HG02642 (cell line): Measurements from ENCODE around the gene DBX2.
"Not testable (repeated sequence)": the region's sequence is repeated elsewhere in the genome, so short reads cannot be mapped to it uniquely, and the experiment has no call there.

Experiments
- ATAC-seq: cut with Tn5 transposase; IDR thresholded peaks from one replicate; pipeline ENCODE4 v1.9.1; 2021; ENCODE audit warnings: mild to moderate bottlenecking; ENCODE audit not compliant: unreplicated experiment, poor library complexity

Gene DBX2

DNA sequence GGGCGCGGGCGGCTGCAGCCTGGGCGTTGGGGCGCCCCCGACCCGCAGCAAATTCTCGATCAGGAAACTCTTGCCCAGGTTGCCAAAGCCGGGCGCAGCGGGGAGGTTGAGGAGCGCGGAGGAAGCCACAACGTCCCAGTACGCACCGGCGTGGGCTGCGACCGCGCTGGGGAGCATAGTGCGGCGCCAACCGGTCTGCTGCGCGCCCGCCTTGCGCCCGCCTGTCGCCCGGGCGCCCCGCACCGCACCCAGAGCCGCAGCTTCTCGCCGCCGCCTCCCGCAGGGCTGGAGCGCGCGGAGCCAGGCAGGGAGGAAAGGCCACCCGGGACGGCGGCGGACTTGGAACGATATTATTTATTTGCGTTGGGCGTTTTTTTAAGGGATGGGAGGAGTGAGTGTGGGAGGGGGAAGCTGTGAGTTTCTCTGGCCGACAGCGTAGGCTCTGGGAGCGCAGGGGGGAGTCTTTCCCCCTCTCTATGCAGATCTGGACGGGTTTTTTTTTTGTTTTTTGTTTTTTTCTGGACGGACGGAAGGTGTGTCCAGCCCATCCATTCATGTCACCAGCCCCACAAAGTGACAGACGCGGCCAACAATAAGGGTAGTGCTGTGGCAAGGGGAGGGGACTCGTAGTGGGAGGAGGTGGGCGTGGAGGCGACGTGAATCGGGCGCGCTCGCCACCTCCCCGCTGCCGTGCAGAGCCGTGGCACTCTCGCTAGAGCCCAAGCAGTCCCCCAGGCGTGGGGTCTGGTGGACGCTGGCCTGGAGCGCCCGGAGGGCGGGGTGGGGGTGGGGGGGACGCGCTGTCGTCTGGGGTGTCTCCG is at the start of gene DBX2:
DBX2 (minus strand) TSS at position 349 of the 821 bp plus-strand sequence; CDS start at position 177, 172 bp downstream.
- no peak for ATAC-seq

DNA sequence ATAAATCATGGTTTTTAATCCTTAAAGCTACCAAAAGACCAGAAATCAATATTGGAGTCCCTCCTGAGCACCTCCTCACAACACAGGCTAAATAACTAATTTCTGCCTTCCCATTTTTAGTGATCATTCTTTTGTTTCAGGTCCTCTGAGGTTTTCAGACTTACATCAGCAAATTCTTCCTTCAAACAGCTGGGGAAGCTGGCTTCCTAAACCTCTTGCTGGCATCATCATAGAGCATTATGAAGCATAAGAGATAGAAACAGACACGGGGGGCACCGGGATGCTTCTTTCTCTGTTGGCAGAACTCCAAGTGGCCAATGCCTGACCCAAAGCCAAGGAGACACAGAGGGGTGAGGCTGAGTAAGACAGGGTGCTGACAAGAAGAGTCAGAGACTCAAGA is 47.9 kb upstream of the DBX2 start:
- ATAC-seq, result no peak

DNA sequence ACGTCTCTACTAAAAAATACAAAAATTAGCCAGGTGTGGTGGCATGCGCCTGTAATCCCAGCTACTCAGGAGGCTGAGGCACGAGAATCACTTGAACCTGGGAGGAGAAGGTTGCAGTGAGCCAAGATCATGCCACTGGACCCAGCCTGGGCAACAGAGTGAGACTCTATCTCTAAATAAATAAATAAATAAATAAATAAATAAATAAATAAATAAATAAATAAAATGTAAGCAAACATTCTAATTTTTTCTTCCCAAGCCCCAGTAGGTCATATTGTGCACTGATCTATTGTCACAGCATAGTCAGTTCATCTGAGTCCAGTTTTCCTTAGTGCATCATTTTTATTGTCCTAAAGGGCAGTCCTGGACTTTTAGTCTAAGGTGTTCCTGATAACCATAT is 44.5 kb upstream of the DBX2 start:
- ATAC-seq, result not testable (repeated sequence)

DNA sequence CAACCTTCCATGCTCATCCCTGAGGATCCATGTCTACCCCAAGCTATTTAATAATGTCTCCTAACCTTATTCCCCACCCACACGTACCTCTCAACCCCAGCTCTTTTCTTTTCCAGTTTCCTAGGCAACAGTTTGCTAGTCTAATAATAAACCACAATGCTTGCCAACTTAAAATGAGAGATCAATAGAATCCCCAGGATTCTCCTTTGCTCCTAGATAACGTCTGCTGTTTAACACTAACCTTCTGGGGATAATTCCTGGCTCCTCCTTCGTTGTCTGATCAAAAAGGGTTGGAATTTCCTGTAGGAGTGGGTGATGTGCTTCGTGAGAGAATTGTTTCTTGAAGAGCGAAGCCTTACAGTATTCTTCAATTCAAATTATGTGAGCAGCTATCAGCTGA is 42.2 kb upstream of the DBX2 start:
- ATAC-seq, result no peak

DNA sequence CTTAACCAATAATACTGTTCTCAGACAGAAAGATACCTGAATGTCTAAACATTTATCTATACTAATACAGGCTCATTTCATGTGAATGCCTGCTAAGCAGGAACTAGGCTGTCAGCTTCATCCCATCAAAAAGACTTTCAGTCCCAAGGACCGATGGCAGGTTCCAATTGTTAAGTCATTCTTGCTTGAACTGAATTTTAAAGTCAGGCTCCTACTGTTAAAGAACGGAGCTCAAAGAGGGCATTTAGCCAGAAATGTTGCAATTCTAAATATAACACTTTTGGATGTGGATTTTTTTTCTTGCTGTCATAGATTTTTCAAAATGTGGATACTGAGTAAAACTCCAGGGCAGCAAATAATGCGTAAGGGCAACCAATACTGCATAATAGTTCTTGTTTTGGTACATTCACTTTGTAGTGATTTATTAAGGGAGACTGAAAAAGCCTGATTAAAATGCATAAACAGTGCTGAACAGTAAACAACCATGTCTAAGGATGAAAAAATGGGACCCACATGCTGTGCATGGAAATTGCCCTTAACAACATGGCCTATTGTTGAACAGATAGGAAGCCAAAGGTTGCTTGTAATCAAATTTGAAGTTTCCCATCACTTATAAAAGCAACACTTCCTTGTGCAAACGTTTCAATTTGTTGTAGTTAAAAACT is 38.6 kb upstream of the DBX2 start:
- no peak for ATAC-seq

DNA sequence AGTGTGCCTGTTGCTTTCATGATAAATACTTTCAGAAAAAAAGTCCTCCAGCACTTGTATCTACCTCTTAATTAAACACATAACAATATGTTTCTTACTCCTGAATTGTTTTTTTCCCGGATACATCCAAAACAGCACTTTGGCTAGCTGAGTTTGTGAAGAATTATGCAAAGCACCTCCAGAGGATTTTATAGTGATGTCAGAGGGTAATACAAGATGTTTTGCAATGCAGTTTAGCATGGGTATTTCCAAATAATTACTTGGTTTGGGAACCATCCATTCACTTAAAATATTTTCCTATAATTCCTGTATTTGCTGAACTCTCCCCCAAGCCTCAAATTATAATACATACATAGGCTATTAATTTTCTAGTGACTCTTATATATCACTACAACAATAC is 37.7 kb upstream of the DBX2 start:
- ATAC-seq, result no peak

DNA sequence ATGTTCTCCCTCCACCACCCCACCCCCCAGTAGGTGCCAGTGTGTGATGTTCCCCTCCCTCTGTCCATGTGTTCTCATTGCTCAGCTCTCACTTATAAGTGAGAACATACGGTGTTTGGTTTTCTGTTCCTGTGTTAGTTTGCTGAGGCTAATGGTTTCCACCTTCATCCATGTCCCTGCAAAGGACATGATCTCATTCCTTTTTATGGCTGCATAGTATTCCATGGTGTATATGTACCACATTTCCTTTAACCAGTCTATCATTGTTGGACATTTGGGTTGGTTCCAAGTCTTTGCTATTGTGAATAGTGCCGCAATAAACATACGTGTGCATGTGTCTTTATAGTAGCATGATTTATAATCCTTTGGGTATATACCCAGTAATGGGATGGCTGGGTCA is 33.3 kb upstream of the DBX2 start:
- ATAC-seq, result not testable (repeated sequence)

DNA sequence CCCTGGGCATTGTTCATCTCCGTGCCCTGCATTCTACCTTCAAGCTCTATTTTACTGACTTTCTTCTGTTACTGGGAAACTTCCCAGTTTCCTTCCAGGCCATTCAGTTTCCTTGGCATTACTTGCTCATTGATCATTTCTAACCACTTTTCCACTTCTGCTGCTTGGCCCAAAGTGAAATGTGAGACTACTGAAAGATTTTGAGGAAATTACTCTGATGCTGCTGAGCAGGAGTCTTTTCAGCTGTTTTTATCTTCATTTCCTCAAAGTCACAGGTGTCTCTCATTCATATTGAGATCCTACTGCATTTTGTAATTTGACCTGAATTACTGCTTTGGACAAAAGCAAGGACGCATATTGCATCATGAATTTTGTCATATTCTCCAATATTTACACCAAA is 26.4 kb upstream of the DBX2 start:
- no peak for ATAC-seq

DNA sequence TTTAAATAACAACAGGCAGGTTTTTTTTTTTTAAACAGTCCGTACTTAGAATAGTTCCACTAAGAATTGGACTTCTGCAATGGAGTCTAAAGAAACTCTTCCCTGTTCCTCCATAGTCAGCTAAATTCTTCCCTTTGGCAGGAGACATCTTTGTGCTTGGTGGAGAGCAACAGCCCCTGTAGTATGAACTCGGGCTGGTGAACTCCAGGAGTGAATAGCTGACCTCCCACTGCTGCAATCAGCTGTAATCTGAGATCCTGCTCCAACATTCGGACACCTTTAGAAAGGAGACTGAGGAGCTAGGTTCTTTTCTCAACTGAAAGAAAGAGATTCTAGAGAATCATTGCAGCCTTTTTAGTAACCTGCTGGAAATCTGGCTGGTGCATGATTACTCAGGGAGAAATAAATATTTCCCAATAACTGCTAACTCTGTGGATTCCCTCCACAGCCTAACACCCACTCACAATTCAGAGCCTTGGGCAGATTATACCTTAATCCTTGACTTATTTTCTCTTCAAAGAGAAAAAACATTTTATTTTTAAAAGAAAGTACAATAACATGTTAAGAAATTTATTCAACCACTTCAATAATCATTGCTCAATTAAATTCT is 25.6 kb upstream of the DBX2 start:
- no peak for ATAC-seq

DNA sequence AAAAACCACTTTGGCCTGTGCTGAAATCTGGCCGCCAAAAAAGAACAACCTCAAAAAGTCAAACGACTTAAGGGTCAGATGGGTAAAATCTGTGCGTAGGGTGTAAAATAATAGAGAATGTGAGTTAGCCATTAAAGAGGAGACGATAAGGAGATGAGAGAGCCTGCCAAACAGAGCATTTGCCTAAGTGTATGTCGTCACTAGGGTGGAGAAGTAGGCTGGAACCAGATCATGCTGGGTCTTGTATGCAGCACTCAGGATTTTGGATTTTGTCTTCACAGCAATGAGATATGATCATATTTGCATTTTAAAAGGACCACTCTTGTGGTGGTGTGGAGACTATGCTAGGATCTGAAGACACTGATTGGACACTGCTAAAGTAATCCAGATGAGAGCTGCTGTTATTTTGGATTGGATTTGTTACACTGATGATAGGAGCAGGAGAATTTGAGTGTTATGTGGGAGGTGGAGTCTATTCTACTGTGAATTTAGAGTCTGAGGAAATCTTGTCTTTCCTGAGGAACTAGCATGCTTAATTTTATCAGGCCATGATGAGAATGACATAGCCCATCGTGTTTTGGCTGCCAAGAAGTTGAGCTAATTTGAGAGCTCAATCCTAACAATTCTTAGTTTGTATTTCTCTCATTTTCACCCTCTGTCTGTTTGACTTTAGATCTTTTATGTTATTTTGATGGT is 24.8 kb upstream of the DBX2 start:
- ATAC-seq, result no peak

DNA sequence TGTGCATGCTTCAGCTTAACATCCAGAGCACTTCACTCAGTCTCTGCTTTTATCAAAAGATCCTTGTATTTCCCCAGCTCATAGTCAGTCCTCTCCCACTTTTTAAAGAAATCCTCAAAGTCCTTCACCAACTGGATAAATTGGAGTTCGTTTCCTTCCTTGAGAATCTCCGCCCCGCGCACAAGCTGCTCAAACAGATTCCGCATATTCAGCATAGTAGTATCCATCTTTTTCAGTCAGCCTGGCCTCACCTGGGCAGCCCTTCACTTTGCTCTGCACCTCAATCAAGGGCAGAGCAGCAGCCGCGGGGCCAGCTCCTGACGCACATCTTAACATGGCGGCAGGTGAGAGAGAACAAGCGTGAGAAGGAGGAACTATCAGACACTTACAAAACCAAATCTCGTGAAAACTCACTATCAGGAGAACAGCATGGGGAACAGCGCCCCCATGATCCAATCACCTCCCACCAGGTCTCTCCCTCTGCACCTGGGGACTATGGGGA is 14.3 kb upstream of the DBX2 start:
- ATAC-seq, result no peak

DNA sequence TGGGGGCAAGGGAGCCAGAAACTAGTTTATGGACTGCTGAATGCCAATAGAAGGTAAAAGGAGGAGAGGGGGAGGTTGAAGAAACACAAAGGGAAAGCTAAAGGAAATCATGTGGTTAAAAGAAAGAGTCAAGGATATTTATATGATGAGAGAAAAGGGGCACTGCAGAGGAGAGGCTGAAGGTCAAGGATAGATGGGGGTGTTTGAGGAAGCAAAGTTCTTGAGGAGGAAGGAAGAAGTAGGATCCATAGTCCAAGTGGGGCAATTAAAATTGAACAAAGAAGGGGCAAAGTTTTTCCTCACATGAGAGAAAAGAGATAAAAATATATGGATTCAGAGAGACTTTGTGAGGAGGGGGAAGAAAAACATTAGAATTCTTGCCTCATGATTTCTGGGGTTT is 10.1 kb upstream of the DBX2 start:
- ATAC-seq, result no peak

DNA sequence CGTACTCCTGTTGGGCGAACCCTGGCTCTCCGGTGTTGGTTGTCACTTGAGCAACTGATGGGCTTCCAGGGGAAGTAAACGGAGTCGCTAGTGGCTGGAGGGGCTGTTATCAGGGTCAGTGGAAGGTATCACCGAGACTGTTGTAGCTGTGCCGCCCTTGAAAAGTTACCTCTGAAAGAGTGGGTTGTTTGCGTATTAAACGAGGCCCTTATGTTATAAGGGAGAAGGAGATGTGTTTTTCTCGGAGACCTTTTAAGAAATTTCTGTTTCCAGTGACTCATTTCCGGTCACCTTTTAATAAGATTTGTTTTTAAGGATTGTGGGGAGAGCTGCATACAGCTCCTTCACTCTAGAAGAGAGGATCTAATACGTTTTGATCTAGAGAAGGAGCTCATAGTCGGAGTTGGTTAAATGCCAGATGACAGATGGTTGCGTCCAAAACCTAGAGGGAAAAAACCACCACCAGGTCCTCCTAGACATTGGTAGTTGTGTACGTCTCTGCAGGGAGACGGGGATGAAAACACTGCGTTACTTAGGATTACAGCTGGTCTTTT is 750 bp upstream of the DBX2 start:
- ATAC-seq, result no peak

DNA sequence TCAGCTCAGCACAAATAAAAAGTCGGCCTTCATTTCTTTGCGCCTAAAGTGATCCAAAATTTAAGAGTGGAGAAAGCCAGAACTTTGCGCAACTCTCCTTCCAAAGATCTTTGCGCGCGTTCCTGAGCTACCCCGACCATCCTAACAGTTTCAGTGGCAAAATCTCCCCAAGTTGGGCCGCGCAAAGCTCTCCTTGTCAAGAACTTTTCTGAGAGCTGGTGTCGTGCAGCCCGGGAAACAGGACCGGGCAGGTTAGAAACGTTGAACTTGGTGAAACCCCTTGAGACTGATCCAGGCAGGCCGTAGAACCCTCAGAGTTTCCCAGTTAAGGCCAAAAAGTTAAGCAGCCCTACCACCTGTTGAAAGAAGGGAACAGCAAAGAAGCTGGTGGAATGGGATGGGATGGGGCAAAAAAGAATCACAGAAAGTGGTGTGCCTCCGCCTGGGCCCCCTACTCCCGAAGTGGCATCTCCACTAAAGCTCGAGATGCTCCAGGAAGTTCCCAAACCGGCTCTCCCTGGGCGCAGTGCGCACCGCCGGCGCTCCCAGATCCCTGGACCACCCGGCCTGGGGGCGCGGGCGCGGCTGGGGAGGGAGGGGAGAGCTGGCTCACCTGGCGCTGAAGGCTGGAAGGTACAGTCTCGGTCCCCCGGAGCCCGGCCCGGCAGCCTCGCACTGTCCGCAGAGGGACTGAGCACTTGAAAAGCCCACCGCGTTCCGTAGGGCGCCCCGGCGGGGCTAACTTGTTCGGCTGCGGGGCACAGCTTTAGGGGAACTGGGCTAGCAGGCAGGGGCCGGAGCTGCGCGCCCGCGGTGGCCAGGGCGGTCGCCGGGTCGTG is 768 bp downstream of the DBX2 start:
- no peak for ATAC-seq

DNA sequence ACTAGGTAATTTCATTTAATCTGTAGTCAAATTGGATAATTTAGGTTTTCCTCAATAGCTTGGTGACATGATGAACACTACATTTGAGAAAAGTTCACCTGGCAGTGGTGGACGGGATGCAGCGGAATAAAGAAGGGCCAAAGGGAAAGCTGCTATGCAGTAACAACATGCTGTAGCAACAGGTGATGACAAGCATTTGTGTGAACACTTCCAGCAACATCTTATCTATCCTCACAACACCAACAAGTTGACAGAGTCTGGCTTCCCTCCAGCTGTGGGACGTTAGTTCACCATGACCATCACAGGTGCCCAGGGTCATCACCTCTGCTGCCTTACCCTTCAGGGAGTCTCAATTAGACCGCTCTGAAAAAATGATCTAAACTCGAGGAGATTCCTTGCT is 8.3 kb downstream of the DBX2 start:
- no peak for ATAC-seq

DNA sequence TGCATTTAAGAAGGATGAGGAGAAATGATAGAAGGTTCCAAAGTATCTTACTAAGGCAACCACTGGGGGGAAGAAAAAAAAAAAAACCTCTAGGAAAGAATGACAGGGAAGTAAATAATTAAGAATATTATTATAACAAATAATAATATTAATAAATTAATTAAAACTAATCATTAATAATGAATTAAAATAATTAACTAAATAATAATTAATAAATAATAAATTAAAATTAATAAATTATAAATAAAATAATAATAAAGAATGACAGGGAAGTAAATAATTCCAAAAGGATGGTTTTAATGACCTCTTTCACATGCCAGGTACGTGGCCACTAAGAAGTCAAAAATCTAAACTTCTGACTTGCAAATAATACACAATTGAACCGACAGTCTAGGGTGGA is 9.9 kb downstream of the DBX2 start:
- ATAC-seq, result no peak

DNA sequence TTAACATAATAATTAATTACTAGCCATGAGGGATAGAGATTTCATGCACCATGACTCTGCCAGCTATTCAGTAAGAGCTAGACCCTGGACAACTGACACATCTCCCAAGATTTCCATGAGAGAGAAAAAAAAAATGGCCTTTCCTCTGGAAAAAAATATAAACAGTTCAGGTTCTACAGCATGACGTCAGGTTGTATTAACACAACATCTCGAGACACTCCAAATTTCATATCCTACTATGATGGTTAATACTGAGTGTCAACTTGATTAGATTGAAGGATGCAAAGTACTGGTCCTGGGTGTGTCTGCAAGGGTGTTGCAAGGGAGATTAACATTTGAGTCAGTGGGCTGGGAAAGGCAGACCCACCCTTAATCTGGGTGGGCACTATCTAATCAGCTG is 11.1 kb downstream of the DBX2 start:
- no peak for ATAC-seq

DNA sequence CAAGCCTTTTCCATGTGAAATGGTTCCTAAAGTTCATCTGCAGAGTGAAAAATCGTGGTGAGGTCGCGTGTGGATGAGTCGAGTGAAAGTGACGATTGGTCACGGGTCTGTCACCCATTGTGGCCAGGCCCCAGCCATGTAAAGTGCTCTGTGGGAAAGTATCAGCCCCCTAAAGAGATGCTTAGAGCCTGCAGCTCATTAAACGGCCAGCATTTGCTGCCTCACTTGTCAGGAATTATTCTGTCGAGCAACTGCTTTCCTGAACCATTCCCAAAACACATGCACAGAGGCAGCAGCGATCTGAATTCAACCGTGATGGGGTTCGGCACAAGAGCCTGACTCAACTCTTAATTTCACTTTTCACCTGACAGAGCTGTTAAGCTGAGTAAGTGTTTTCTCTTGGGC is 16.0 kb downstream of the DBX2 start:
- ATAC-seq, result no peak

DNA sequence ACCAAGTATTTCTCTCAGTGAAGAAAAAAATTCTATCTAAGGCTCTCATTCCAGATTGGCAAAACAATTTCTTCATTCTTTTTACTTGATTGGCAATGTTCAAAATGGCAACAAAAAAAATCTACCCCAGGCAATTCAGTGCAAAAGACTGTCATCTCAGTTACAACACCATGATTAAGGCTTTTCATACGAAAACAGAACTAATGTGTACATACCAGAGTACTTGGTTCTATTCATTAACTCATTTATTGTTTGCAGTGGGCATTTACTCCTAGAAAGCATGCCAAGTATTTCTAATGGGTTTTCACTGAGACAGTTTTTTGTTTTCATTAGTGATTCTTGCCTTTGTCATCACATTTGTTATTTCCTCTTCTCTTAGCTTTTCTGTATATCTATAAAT is 33.0 kb downstream of the DBX2 start:
- ATAC-seq, result no peak

DNA sequence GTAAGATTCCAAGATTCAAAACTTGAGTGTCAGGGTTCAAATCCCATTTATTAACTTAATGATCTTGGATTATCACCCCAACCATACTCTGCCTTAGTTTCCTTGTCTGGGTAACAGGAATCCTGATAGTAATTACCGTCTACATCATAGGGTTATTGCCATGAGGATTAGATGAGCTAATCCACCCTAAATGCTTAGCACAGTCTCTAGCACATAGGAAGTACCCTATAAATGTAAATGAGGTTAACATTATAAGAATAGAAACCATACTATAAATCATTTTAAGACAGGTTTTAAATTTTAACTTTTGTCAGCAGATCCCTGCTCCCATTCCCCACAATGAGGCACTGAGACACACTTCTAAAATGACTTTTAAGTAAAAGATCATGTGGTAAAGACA is 36.5 kb downstream of the DBX2 start:
- ATAC-seq, result no peak
